Stimulated activated CD8-positive, alpha-beta memory T cell treated with anti-CD3 and anti-CD28 coated beads, Interleukin-15, amount 100 ng/mL, for 24 hours (primary cell): ENCODE data around the gene CHST11.
A peak's percentile ranks its signal among the peaks of the same experiment; 100 is the strongest.

Experiments used
- DNase-seq: peaks from one replicate; pipeline ENCODE4 v3.0.0-alpha.2; 2020; ENCODE audit warnings: low read depth

Gene CHST11

GRCh38 chr12:104676636-104677035, 219.9 kb downstream of the CHST11 start:
- no peak for DNase-seq

GRCh38 chr12:104677441-104678089, 220.8 kb downstream of the CHST11 start:
- no peak for DNase-seq

GRCh38 chr12:104680070-104680469, 223.3 kb downstream of the CHST11 start:
- DNase-seq, result no peak

- DNase-seq, result no peak
These were observed 223.7 kb downstream of the CHST11 start for GRCh38 chr12:104680491-104680890.

GRCh38 chr12:104681012-104681690, 224.4 kb downstream of the CHST11 start:
- DNase-seq, result no peak

- no peak for DNase-seq
These were observed 226.1 kb downstream of the CHST11 start for GRCh38 chr12:104682790-104683279.

- DNase-seq, result no peak
These were observed 227.2 kb downstream of the CHST11 start for GRCh38 chr12:104683831-104684503.

- DNase-seq, result no peak
These were observed 228.1 kb downstream of the CHST11 start for GRCh38 chr12:104684884-104685283.

GRCh38 chr12:104685366-104685765, 228.6 kb downstream of the CHST11 start:
- DNase-seq, result no peak

- no peak for DNase-seq
These were observed 229.4 kb downstream of the CHST11 start for GRCh38 chr12:104686196-104686595.

GRCh38 chr12:104687823-104688573, 231.2 kb downstream of the CHST11 start:
- no peak for DNase-seq

- no peak for DNase-seq
These were observed 232.9 kb downstream of the CHST11 start for GRCh38 chr12:104689635-104690034.

- no peak for DNase-seq
These were observed 235.2 kb downstream of the CHST11 start for GRCh38 chr12:104691721-104692556.

- no peak for DNase-seq
These were observed 235.9 kb downstream of the CHST11 start for GRCh38 chr12:104692557-104693218.

- DNase-seq, result no peak
These were observed 236.7 kb downstream of the CHST11 start for GRCh38 chr12:104693493-104693892.

- no peak for DNase-seq
These were observed 237.4 kb downstream of the CHST11 start for GRCh38 chr12:104694161-104694560.

- DNase-seq, result no peak
These were observed 238.0 kb downstream of the CHST11 start for GRCh38 chr12:104694711-104695110.

- peak; percentile 49 for DNase-seq
These were observed 238.9 kb downstream of the CHST11 start for GRCh38 chr12:104695453-104696148.

GRCh38 chr12:104697186-104697585, 240.4 kb downstream of the CHST11 start:
- no peak for DNase-seq

- no peak for DNase-seq
These were observed 242.1 kb downstream of the CHST11 start for GRCh38 chr12:104698871-104699270.
